ENCODE data around the gene EFNA2.

Gene EFNA2

GRCh38 chr19:1272423-1273262, 13.0 kb upstream of the EFNA2 start:
- no peak for DNase-seq

DNA sequence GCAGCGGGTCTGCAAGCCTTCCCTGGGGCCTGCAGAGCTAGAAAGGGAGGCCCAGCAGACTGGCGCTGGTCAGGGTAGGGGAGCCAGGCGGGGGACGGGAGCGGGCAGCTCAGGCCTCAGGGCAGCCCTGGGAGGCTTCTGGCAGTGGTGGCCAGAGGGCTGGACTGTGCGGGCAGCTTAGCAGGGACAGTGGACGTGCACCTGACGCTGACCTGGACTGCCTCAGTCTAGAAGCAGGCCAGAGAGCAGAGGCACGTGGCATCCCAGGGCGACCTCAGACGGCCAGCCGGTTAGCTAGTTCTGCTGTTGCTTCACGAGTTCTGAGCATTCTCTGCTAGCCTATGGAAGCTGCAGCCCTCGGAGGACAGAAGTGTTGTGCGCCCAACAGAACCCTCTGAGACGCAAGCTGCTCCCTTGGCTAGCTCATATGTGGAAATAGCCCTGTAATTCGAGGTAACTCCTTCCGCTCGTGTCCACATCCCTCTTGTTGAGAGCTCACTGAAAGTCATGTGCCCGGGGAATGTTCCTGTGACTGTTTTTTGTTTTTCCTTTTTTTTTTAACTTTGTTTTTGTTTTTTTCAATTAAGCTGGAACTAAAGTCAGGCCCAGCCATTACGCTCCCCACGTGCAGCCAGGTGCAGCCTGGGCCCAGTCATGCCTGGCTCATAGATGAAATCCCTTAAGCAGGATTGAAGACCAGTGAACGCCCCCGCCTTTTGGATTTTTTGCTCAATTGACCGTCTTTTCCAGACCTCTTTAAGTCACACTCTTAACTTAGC, 12.2 kb upstream of the EFNA2 start:
- DNase-seq, result no peak

GRCh38 chr19:1274081-1274851, 11.4 kb upstream of the EFNA2 start:
- no peak for DNase-seq

GRCh38 chr19:1274852-1275259, 10.8 kb upstream of the EFNA2 start:
- DNase-seq, result no peak

DNA sequence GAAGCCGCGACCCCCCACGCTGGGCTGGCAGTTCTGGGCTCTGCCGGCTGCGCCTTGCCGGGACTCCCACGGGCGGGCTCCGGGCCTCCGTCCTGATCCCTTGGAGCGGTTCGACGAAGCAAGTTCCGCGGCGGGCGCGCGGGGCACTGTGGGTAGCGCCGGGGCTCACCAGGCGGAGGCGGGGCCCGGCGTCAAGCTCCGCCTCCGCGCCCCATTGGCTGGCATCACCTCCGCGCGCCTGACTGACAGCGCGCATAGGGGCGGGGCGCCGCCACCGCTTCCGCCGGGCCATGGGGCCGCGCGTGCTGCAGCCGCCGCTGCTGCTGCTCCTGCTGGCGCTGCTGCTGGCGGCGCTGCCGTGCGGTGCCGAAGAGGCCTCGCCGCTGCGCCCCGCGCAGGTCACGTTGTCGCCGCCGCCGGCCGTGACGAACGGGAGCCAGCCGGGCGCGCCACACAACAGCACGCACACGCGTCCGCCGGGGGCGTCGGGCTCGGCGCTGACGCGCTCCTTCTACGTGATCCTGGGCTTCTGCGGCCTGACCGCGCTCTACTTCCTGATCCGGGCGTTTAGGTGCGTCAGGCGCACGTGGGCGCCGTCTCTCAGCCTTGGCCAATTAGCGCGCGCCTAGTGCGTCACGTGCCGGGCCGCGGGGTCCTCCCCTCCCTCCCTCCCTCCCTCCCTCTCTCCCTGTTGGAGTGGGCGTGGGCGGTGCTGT, 10.3 kb upstream of the EFNA2 start, which contains the start of gene FAM174C:
Gene FAM174C (plus strand): TSS at position 271 of the 716 bp plus-strand sequence. CDS start 20 bp downstream, at position 291.
- peak; percentile 69 for DNase-seq

- no peak for DNase-seq
These were observed 9.6 kb upstream of the EFNA2 start for GRCh38 chr19:1275976-1276627.

DNA sequence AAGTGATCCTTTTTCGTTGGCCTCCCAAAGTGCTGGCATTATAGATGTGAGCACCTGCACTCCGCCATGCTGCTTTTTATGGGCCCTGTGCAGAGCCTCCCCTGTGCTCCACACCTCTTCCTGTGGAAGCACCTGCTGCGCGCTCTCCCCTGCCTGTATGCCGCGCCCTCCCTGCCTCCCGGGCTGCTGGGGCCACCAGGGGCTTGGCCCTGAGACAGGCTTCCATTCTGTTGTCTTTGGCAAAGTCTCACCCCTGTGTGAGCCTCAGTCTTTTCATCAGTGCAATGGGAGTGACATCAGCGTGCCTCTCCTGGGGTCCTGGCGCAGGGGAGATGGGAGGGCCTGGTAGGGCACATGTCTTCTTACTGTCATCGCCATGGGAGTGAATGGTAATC, 9.0 kb upstream of the EFNA2 start:
- no peak for DNase-seq

DNA sequence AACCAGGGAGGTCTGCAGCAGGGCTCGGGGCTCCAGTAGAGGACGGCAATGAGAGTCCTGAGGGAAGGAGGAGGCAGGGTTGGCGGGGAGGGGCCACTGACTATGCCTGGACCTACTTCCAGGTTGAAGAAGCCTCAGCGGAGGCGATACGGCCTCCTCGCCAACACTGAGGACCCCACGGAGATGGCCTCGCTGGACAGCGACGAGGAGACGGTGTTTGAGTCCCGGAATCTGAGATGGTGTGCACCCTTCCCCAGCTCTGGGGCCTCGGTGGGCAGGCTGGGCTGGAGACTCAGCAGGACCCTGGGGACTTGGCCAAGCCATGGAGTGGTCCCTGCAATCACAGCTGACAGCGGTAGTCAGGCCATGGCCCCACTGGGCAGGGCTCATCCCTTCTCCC, 8.6 kb upstream of the EFNA2 start:
- DNase-seq, result no peak

- no peak for DNase-seq
These were observed 7.6 kb upstream of the EFNA2 start for GRCh38 chr19:1278074-1278473.

- DNase-seq, result no peak
These were observed 6.7 kb upstream of the EFNA2 start for GRCh38 chr19:1278713-1279660.

GRCh38 chr19:1279782-1280341, 5.8 kb upstream of the EFNA2 start:
- no peak for DNase-seq

DNA sequence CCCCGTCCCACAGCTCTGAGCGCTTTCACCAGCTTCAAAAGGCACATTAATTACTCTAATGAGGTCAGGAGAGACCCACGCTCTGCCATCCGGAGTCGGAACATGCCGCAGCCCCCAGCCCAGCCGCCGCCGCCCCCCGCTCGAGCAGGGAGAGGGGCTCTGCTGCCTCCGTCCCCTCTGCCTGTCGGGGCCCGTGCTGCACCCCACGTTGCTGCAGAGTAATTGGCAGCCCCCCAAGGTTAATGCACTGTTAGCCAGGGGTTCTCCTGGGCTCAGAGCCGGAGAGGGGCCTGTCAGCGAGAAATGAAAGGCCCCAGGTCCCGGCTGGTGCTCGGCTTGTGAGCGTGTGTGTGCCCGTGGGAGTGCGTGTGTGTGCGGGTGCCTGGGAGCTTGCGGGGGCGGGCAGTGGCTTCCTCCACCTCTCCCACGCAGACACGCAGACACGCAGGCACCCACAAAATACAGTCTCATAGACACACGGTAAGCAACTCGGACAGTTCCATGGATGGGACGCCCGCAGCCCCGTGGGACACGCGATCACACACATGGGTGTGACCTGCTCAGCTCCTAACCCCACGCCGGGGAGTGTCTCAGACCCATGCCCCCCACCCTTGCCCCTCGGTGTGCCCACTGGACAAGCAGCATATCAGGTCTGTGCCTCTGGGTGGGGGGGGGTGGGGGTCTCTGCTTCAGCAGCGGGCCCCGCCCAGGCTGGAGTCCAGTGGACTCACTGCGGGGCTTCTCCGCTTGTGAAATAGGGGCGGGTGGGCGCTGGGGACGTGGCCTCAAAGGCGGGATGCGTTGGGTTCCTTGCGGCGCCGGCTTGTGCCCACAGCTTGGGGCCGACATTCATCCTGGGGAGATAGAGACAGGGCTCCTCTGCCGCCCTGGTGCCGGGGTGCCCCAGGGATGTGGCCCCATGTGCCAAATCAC, 4.8 kb upstream of the EFNA2 start:
- no peak for DNase-seq

DNA sequence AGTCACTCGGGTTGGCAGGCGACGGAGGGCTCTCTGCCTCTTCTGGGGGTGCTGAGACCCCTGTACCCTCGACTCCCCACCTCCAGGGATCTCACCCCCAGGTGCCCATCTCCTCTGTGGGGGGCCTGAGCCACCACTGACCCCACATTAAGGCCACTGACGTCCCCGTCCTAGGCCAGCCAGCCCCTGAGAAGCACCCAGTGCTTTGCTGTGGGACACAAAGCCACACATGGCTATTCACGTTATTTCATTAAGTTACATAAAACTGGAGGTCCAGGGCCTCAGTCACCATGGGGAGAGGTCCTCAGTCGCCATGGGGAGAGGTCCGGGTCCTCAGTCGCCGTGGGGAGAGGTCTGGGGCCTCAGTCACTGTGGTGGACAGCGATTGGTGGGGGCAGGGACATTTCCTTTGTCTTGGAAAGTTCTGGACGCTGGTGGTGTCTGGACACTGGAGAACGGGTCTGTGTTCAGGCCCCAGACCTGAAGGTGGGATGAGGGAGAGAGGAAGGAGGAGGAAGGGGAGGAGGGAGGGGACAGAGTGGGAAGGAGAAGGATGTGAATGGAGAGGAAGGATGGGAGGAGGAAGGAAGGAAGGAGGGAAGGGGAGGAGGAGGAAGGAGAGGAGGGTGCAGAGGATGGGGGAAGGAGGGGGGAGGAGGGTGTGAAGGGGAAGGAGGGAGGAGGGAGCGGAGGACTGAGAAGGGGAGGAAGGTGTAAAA, 3.9 kb upstream of the EFNA2 start:
- DNase-seq, result no peak

DNA sequence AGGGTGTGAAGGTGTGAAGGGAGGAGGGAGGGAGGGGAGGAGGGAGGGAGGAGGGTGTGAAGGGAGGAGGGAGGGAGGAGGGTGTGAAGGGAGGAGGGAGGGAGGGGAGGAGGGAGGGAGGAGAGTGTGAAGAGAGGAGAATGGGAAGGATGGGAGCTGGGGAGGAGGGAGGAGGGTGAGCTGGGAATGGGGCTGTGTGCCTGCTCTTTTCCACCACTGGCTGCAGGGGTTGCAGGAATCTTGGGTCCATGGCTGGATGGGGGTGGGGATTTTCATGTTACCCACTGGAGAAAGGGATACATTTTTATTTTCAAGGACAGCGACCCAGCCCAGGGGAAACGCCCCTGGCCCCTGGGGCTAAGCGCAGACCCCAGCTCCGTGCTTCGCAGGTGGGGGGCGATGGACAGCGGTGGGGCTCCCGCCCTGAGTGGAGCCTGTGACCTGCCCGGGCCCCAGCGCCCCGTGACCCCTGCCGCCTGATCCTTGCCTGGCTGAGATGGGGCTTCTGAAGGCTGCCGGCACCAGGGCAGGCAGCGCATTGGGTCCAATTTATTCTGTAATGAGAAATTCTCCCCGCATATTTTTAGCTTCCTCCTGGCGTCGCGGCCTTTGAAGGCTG, 3.0 kb upstream of the EFNA2 start:
- no peak for DNase-seq

- DNase-seq, result no peak
These were observed 2.3 kb upstream of the EFNA2 start for GRCh38 chr19:1283207-1283916.

GRCh38 chr19:1283917-1284292, 1.8 kb upstream of the EFNA2 start:
- DNase-seq, result no peak

DNA sequence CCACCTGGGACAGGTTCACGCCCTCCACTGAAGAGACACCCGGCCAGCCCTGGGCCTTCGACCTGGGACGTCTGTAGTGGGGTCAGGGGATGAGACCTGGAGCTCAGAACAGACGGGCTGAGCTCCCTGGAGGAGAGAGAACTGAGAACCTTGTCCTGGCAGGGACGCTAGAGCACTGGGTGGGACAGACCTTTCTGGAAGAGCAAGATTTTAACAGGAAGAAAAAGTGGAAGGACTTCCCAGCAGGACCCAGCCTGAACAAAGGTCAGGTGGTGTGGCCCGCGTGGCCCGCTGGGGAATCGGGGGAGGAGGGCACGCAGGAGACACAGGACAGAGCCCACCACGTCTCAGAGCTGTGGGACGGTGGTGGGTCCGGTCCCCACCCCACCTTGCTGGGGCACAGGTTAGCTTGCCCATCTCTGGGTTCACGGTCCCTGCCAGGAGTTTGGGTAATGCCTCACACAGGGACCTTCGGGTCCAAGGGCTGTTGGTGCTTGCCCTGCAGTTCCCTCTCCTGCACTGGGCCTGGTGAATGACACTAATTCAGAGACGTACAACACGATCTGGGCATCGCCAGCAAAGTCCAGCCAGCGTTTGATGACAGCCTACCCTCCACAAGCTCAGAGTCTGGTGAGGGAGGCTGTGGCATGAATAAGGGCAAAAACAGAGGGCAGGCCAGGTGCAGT, 1.2 kb upstream of the EFNA2 start:
- no peak for DNase-seq
